ENCODE measurements around the gene NSG1. TPM values are rescaled to one million over a fixed set of nuclear protein-coding genes. Genes with fewer than 3 reads are reported as not detected.
A peak's percentile ranks its signal among the peaks of the same experiment; 100 is the strongest.
"Not testable (repeated sequence)": the region's sequence is repeated elsewhere in the genome, so short reads cannot be mapped to it uniquely, and the experiment has no call there.

NSG1 gene, protein sequence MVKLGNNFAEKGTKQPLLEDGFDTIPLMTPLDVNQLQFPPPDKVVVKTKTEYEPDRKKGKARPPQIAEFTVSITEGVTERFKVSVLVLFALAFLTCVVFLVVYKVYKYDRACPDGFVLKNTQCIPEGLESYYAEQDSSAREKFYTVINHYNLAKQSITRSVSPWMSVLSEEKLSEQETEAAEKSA
- total RNA-seq (2014; rRNA removed; shearing (Covaris generic)), result not detected in 2 replicates

- DNase-seq (ENCODE audit: low read depth), result peak; percentile 1
Measured at GRCh38 chr4:4386736-4387392, at the start of gene NSG1. Gene NSG1 (plus strand): TSS chr4:4387102. CDS start chr4:4387630, 528 bp downstream.

DNA sequence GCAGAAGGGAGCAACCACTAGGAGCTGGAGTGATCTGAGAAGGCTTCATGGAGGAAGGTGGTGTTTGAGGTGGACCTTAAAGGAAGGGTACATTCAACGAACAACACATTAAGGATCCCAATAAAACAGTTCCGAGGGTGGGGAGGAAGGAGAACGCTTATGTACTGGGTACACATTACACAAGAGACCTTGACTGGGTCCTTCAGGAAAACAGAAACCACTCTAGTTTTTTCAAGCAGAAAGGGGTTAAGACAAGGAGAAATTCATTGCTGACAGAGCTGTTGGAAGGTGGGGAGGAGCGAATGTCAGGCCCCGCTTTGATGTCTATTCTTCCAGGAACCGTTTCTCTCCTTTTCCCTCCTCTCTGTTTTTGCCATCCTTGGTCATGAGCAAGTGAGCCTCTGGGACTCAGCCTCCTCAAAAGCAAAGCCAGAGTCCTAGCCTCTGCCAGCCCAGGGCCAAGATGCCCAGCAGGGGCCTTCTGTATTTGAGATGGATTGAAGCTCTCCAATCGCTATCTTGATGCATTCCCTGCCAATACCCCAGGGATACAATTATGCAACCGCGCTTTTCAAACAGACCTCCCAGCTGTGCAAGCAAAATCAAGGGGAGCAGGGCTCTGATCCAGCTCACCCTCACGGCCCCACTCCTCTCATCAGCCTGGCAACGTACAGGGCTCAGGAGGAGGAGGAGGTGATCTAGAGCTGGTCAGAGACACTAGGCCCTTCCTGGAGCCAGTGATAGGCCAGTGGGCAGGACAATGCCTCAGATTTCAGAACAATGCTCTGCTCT lies 48.5 kb upstream of the NSG1 start:
- DNase-seq (ENCODE audit: low read depth), result no peak

GRCh38 chr4:4339504-4340085 lies 47.3 kb upstream of the NSG1 start:
- DNase-seq (ENCODE audit: low read depth), result no peak

GRCh38 chr4:4341861-4342650 lies 44.8 kb upstream of the NSG1 start:
- no peak for DNase-seq (ENCODE audit: low read depth)

DNA sequence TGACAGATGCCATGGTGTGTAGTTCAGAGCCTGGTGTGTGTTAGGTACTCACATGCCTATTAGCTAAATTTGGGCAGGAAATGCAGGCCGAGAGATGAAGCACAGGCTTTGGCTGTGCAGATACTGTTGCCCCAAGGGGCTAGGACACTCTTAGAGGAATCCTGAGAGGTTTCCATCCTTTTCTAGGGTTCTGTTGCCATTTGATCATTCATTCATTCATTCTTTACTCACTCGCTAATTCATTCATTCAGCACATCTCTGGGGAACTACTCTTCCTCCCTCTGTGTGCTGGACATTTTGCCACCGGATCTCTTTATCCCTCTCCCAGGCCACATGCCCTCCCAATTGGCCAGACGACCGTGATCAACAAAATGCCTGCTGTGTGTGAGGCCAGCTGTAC lies 43.9 kb upstream of the NSG1 start:
- DNase-seq (ENCODE audit: low read depth), result no peak

GRCh38 chr4:4344915-4345527 lies 41.9 kb upstream of the NSG1 start:
- DNase-seq (ENCODE audit: low read depth), result no peak

DNA sequence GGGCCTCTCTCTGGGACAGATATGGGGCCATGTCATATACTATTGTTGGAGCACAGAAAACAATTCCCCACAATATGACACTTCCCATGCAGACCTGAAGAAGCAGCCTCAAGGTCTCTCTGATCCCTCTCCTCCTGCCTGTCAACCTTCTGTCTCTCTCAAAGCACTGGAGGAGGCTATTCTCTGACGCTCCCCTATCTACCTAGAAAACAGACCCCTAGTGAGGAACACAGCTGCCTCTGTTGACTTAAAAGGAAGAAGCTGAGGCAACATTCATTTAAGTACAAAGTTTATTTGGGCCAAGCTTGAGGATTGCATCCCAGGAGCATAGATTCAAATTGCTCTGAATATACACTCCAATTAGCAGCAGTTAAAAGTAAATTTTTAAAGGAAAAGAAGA lies 39.3 kb upstream of the NSG1 start:
- no peak for DNase-seq (ENCODE audit: low read depth)

GRCh38 chr4:4348585-4348984 lies 38.3 kb upstream of the NSG1 start:
- DNase-seq (ENCODE audit: low read depth), result not testable (repeated sequence)

- DNase-seq (ENCODE audit: low read depth), result no peak
Measured at GRCh38 chr4:4349867-4350266, 37.0 kb upstream of the NSG1 start.

DNA sequence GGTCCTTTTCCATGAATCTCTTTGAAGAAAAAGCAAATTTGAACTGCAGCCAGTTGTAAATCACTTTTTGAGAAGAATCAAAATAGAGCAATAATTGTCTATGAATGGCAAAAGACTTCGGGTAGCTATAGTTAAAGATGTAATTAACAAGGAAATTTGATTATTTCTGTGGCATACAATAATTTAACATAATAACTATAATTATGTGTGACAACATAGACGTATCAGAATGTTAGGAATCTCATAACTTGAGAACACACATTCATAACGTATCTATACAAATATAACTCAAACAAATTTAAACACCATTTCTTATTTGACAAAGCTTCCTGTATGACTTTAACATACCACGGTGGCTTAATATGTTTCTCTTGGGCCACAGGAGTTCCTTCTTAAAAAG lies 36.0 kb upstream of the NSG1 start:
- no peak for DNase-seq (ENCODE audit: low read depth)

GRCh38 chr4:4355302-4355701 lies 31.6 kb upstream of the NSG1 start:
- no peak for DNase-seq (ENCODE audit: low read depth)

GRCh38 chr4:4356106-4357041 lies 30.5 kb upstream of the NSG1 start:
- DNase-seq (ENCODE audit: low read depth), result no peak

- no peak for DNase-seq (ENCODE audit: low read depth)
Measured at GRCh38 chr4:4358093-4358854, 28.6 kb upstream of the NSG1 start.

DNA sequence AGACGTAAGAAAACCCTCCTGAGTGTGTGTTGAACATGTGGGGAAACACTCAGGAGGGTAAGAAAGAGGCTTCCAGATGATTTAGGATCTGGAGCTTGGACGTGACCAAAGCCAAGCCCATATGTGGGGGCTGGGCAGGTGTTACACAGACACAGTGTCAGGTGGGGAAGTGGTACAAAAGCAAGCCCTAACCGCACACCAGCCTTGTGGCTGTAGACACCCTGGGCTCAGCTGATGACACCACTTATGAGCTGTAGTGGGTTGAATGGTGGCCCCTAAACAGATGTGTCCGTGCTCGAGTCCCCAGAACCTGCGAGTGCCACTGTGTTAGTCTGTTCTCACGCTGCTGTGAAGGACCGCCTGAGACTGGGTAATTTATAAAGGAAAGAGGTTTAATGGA lies 25.0 kb upstream of the NSG1 start:
- DNase-seq (ENCODE audit: low read depth), result no peak

GRCh38 chr4:4362991-4363697 lies 23.8 kb upstream of the NSG1 start:
- DNase-seq (ENCODE audit: low read depth), result no peak

DNA sequence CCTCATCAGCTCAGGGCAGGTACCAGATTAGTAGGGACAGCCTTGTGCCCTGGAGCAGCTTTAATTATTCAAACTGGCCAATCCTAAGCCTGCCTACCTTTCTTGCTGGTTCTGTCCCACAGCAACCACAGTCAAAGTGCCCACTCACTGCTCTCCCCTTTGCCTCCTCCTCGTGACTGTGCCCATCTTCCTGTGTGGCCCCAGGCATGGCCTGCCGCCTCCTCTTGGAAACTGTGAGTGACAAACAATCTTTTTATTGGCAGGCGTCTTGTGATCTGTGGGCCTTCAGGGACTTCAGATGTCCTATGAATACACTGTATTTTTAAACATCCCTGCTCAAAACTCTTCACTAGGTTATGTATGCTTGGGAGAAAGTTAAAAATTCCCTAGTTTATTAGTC lies 22.8 kb upstream of the NSG1 start:
- no peak for DNase-seq (ENCODE audit: low read depth)

GRCh38 chr4:4364486-4365208 lies 22.3 kb upstream of the NSG1 start:
- no peak for DNase-seq (ENCODE audit: low read depth)

Measured in RPMI7951 (cell line).